Subcutaneous abdominal adipose tissue (tissue), 5 donors: ENCODE measurements around the gene SYTL4.
A peak's percentile ranks its signal among the peaks of the same experiment; 100 is the strongest.

Experiments
- H3K27ac ChIP-seq: one replicate; pipeline ENCODE4 v1.7.0; 2013; ENCODE audit warnings: low read depth, mild to moderate bottlenecking, inconsistent platforms, low read length, moderate library complexity
- H3K27me3 ChIP-seq, 5 donors: one replicate each; pipeline ENCODE4 v1.7.0; 2013; ENCODE audit warnings: low read length in 5 of 5, inconsistent platforms in 1 of 5; ENCODE audit not compliant: control insufficient read depth in 5 of 5, insufficient read depth in 4 of 5
- H3K36me3 ChIP-seq, 5 donors: one replicate each; pipeline ENCODE4 v1.7.0; 2013; ENCODE audit warnings: low read length in 5 of 5; ENCODE audit not compliant: control insufficient read depth in 5 of 5, insufficient read depth in 5 of 5
- H3K4me1 ChIP-seq, 5 donors: one replicate each; pipeline ENCODE4 v1.7.0; 2013; ENCODE audit warnings: low read length in 5 of 5, mild to moderate bottlenecking in 3 of 5, moderate library complexity in 1 of 5; ENCODE audit not compliant: control insufficient read depth in 5 of 5, insufficient read depth in 5 of 5
- H3K4me3 ChIP-seq, 5 donors: one replicate each; pipeline ENCODE4 v1.7.0; 2013; ENCODE audit warnings: low read length in 5 of 5, low read depth in 1 of 5
- H3K9ac ChIP-seq, 5 donors: one replicate each; pipeline ENCODE4 v1.7.0; 2013; ENCODE audit warnings: low read length in 5 of 5, mild to moderate bottlenecking in 4 of 5, moderate library complexity in 3 of 5
- H3K9me3 ChIP-seq, 5 donors: one replicate each; pipeline ENCODE4 v1.7.0; 2013; ENCODE audit warnings: low read length in 5 of 5; ENCODE audit not compliant: control insufficient read depth in 5 of 5
- donor health status: healthy.
- donor health status: healthy.
- donor health status: healthy.
- donor health status: healthy.
- donor health status: healthy.

The SYTL4 gene

GRCh38 chrX:100654261-100654660, 77.7 kb downstream of the SYTL4 start:
- H3K27ac ChIP-seq, result no peak overlapping the region
- peaks cover 0 to 8% (median 0%) of the 10 kb centered on the region in 5 donors for H3K36me3 ChIP-seq
- peaks cover 0 to 4% (median 0%) of the 10 kb centered on the region in 5 donors for H3K27me3 ChIP-seq
- no peaks in the 10 kb centered on the region for H3K9me3 ChIP-seq
- peaks cover 6 to 26% (median 20%) of the 10 kb centered on the region in 5 donors for H3K4me1 ChIP-seq
- H3K4me3 ChIP-seq, result no peak overlapping the region
- no peak overlapping the region for H3K9ac ChIP-seq

- Histone ChIP-seq H3K4me3 (no peak overlapping the region), H3K27ac (no peak overlapping the region), H3K27me3 (peaks cover 0 to 7% (median 0%) of the 10 kb centered on the region in 5 donors), H3K9me3 (no peaks in the 10 kb centered on the region), H3K4me1 (peaks cover 11 to 41% (median 33%) of the 10 kb centered on the region in 5 donors), H3K36me3 (peaks cover 0 to 8% (median 2%) of the 10 kb centered on the region in 5 donors), H3K9ac (no peak overlapping the region)
Observed at GRCh38 chrX:100652266-100652665, 79.7 kb downstream of the SYTL4 start.

- H3K4me1 ChIP-seq, result peaks cover 13 to 51% (median 46%) of the 10 kb centered on the region in 5 donors
- H3K4me3 ChIP-seq, result no peak overlapping the region
- H3K27me3 ChIP-seq, result peaks cover 0 to 3% (median 0%) of the 10 kb centered on the region in 5 donors
- peak overlapping the region in 2 of 5 donors; percentile 17 to 27 for H3K9ac ChIP-seq
- no peaks in the 10 kb centered on the region for H3K9me3 ChIP-seq
- peaks cover 0 to 8% (median 2%) of the 10 kb centered on the region in 5 donors for H3K36me3 ChIP-seq
- peak overlapping the region; percentile 94 for H3K27ac ChIP-seq
Observed at GRCh38 chrX:100650841-100651240, 81.1 kb downstream of the SYTL4 start.

- Histone ChIP-seq H3K4me1 (peaks cover 13 to 56% (median 50%) of the 10 kb centered on the region in 5 donors), H3K36me3 (peaks cover 0 to 8% (median 2%) of the 10 kb centered on the region in 5 donors), H3K9me3 (no peaks in the 10 kb centered on the region), H3K9ac (peak overlapping the region in 3 of 5 donors; percentile 44 to 71 (median 70)), H3K27me3 (peaks cover 0 to 3% (median 2%) of the 10 kb centered on the region in 5 donors), H3K27ac (peak overlapping the region; percentile 94), H3K4me3 (peak overlapping the region in 3 of 5 donors; percentile 1 to 23 (median 22))
Observed at GRCh38 chrX:100649550-100650356, 82.2 kb downstream of the SYTL4 start.

- Histone ChIP-seq H3K4me3 (peak overlapping the region in 4 of 5 donors; percentile 12 to 46 (median 23)), H3K9me3 (no peaks in the 10 kb centered on the region), H3K4me1 (peaks cover 13 to 57% (median 51%) of the 10 kb centered on the region in 5 donors), H3K36me3 (peaks cover 0 to 8% (median 2%) of the 10 kb centered on the region in 5 donors), H3K27me3 (peaks cover 0 to 3% (median 2%) of the 10 kb centered on the region in 5 donors), H3K9ac (peak overlapping the region in 4 of 5 donors; percentile 44 to 73 (median 66)), H3K27ac (peak overlapping the region; percentile 94)
Observed at GRCh38 chrX:100648458-100649417, 83.2 kb downstream of the SYTL4 start.

GRCh38 chrX:100647739-100648138, 84.2 kb downstream of the SYTL4 start:
- H3K9me3 ChIP-seq, result no peaks in the 10 kb centered on the region
- H3K27ac ChIP-seq, result peak overlapping the region; percentile 94
- H3K4me3 ChIP-seq, result peak overlapping the region in 2 of 5 donors; percentile 19 to 48
- H3K9ac ChIP-seq, result peak overlapping the region in 1 of 5 donors; percentile 5
- H3K4me1 ChIP-seq, result peaks cover 15 to 61% (median 58%) of the 10 kb centered on the region in 5 donors
- peaks cover 0 to 8% (median 2%) of the 10 kb centered on the region in 5 donors for H3K36me3 ChIP-seq
- H3K27me3 ChIP-seq, result peaks cover 0 to 3% (median 2%) of the 10 kb centered on the region in 5 donors

- H3K4me1 ChIP-seq, result peaks cover 15 to 61% (median 58%) of the 10 kb centered on the region in 5 donors
- H3K9me3 ChIP-seq, result no peaks in the 10 kb centered on the region
- peak overlapping the region; percentile 94 for H3K27ac ChIP-seq
- H3K36me3 ChIP-seq, result peaks cover 0 to 8% (median 2%) of the 10 kb centered on the region in 5 donors
- peaks cover 0 to 7% (median 2%) of the 10 kb centered on the region in 5 donors for H3K27me3 ChIP-seq
- peak overlapping the region in 1 of 5 donors; percentile 36 for H3K9ac ChIP-seq
- H3K4me3 ChIP-seq, result peak overlapping the region in 2 of 5 donors; percentile 18 to 19
Observed at GRCh38 chrX:100647095-100647494, 84.8 kb downstream of the SYTL4 start.

GRCh38 chrX:100645106-100645505, 86.8 kb downstream of the SYTL4 start:
- Histone ChIP-seq H3K9ac (peak overlapping the region in 4 of 5 donors; percentile 57 to 87 (median 75)), H3K36me3 (peaks cover 0 to 2% (median 0%) of the 10 kb centered on the region in 5 donors), H3K4me1 (peaks cover 15 to 51% (median 47%) of the 10 kb centered on the region in 5 donors), H3K27me3 (peaks cover 0 to 8% (median 7%) of the 10 kb centered on the region in 5 donors), H3K27ac (peak overlapping the region; percentile 94), H3K9me3 (no peaks in the 10 kb centered on the region), H3K4me3 (peak overlapping the region; percentile 65 to 86 (median 70))
